OCI-M2 (cell line): ENCODE data around the gene RSU1.

Experiments
- DNase-seq: peaks from one replicate; lab custom pipeline; 2025; ENCODE audit not compliant: unreplicated experiment; lab: John Stamatoyannopoulos, UW

RSU1 gene

GRCh38 chr10:16745061-16745460 is 72.2 kb downstream of the RSU1 start:
- DNase-seq, result no peak

- no peak for DNase-seq
These were observed 74.9 kb downstream of the RSU1 start for GRCh38 chr10:16742165-16742960.

- no peak for DNase-seq
These were observed 75.7 kb downstream of the RSU1 start for GRCh38 chr10:16741540-16741939.

- DNase-seq, result no peak
These were observed 79.8 kb downstream of the RSU1 start for GRCh38 chr10:16737420-16737819.

GRCh38 chr10:16735671-16736070 is 81.6 kb downstream of the RSU1 start:
- no peak for DNase-seq

- no peak for DNase-seq
These were observed 84.8 kb downstream of the RSU1 start for GRCh38 chr10:16732376-16732775.

GRCh38 chr10:16728266-16728665 is 89.0 kb downstream of the RSU1 start:
- no peak for DNase-seq

- DNase-seq, result no peak
These were observed 89.6 kb downstream of the RSU1 start for GRCh38 chr10:16727666-16728065.

GRCh38 chr10:16724509-16724908 is 92.7 kb downstream of the RSU1 start:
- no peak for DNase-seq

GRCh38 chr10:16720812-16721211 is 96.4 kb downstream of the RSU1 start:
- no peak for DNase-seq

- no peak for DNase-seq
These were observed 99.4 kb downstream of the RSU1 start for GRCh38 chr10:16717622-16718395.

GRCh38 chr10:16716051-16716450 is 101.2 kb downstream of the RSU1 start:
- no peak for DNase-seq

GRCh38 chr10:16713290-16713689 is 103.9 kb downstream of the RSU1 start:
- no peak for DNase-seq

GRCh38 chr10:16712883-16713282 is 104.3 kb downstream of the RSU1 start:
- no peak for DNase-seq

GRCh38 chr10:16700331-16700730 is 116.9 kb downstream of the RSU1 start:
- no peak for DNase-seq

GRCh38 chr10:16699435-16700057 is 117.7 kb downstream of the RSU1 start:
- DNase-seq, result no peak

GRCh38 chr10:16698461-16698860 is 118.8 kb downstream of the RSU1 start:
- no peak for DNase-seq

- DNase-seq, result no peak
These were observed 126.8 kb downstream of the RSU1 start for GRCh38 chr10:16690417-16690816.

GRCh38 chr10:16689696-16690095 is 127.5 kb downstream of the RSU1 start:
- DNase-seq, result no peak

- no peak for DNase-seq
These were observed 128.0 kb downstream of the RSU1 start for GRCh38 chr10:16689227-16689626.

GRCh38 chr10:16686054-16686902 is 130.9 kb downstream of the RSU1 start:
- no peak for DNase-seq
